Testis (tissue), 3 donors: ENCODE data around the gene GYPC. TPM values are rescaled to one million over a fixed set of nuclear protein-coding genes. Genes with fewer than 3 reads are reported as not detected.

ENCODE experiments used
- DNase-seq: peaks from one replicate; pipeline ENCODE4 v3.0.0-alpha.2; 2019
- H3K27ac ChIP-seq, 2 donors: fragments of 200-600 bp; sonication (generic); one replicate each; pipeline ENCODE4 v1.5.1; 2019
- H3K27me3 ChIP-seq: fragments of 200-600 bp; sonication (generic); one replicate; pipeline ENCODE4 v1.5.1; 2019
- H3K36me3 ChIP-seq: fragments of 200-600 bp; sonication (generic); one replicate; pipeline ENCODE4 v1.5.1; 2017; ENCODE audit warnings: low read depth; ENCODE audit errors: missing control alignments
- H3K4me1 ChIP-seq: fragments of 200-600 bp; sonication (generic); one replicate; pipeline ENCODE4 v1.5.1; 2019
- H3K4me3 ChIP-seq, 2 donors: fragments of 200-600 bp; sonication (generic); one replicate each; pipeline ENCODE4 v1.5.1; 2017 to 2019
- H3K9me3 ChIP-seq: fragments of 200-600 bp; sonication (generic); one replicate; pipeline ENCODE4 v1.5.1; 2017
- POLR2A ChIP-seq: fragments of 450-650 bp; IDR thresholded peaks from one replicate; pipeline ENCODE4 v1.6.1; 2017; ENCODE audit warnings: antibody characterized with exemption, mild to moderate bottlenecking, moderate library complexity
- WGBS, 2 donors: methylation state at CpG; one replicate each; pipeline ENCODE4 v1.1.5; 2018; 5-methylcytosine and 5-hydroxymethylcytosine counted together
- intact Hi-C: fragments of 100-400 bp; cut with DNase I; formaldehyde crosslinking; loops from one replicate; pipeline ENCODE4 v1.15.1; 2023; ENCODE audit warnings: low total_unique reads
- polyA plus RNA-seq: library from polyadenylated mRNA; stranded (reverse); fragments of 350-450 nt; fragmentation: Illumina TruSeq; extraction: RNeasy Lipid Tissue Mini Kit (QIAGEN cat#74804); gene quantifications from one replicate; pipeline ENCODE4 v1.2.3, GENCODE V29; 2014; ENCODE audit warnings: low read depth, low replicate concordance; ENCODE audit not compliant: insufficient read depth
- total RNA-seq, 2 donors: library from RNA; depleted of rRNA; stranded (reverse); fragments of >200 nt; gene quantifications; one replicate each; pipeline ENCODE4 v1.2.3, GENCODE V29; 2016
- TF ChIP-seq, protein P1 (sequence below), 3 experiments: fragments of 450-650 bp in 2 of 3; fragments of 200-600 bp in 1 of 3; sonication (generic) in 1 of 3; IDR thresholded peaks; one replicate each; pipeline ENCODE4 v1.5.1; 2016 to 2019; ENCODE audit warnings: antibody characterized with exemption in 3 of 3, mild to moderate bottlenecking in 2 of 3, moderate library complexity in 1 of 3

GYPC gene
- total and polyA plus RNA-seq, 3 donors from 2014 or later: 9.9 to 40.2 (median 15.5) TPM

DNA sequence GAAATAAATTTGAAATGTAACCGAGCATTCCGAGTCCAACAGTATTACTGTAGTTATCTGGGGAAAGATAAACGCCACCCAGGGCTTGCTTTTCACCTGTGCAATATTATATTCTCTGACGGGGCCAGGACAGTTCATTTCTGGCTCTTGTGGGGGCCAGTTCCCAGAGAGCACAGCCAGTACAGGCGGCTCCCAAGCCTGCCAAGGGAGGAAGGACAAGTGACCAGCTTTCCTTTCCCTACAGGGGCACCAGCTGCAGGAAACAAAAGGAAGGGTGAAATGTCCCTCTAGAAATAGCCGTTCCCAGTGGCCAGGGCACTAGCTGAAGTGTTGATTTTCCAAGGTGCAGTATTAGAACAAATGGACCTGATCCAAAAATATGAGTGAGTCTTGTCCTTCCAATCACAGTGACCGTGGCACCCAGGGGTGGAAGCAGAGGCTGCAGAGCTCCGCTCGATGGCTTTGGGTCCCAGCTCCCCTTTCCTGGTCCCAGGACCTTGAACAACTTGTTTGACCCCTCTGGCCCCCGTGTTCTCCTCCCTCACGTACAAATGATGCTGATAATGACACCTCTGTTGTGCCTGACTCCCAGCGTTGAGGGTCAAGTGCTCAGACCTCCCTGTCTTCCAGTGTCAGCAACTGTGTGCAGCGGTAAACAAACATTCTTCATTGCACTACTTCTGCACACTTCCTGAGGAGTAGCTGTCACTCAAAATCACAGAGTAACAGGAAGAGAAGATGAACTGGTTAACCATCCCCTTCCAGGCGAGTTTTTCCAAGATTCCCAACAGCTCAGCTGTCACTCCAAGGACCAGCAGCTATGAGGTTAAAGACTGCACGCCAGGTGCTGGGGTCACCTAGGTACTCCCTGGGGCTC lies 40.9 kb downstream of the GYPC start:
- no peak overlapping the region for H3K27ac ChIP-seq
- no peaks in the 10 kb centered on the region for H3K9me3 ChIP-seq
- DNase-seq: no peak
- H3K4me3 ChIP-seq: no peak overlapping the region
- 85 to 88% methylated on average over 15 of the region's 15 CpGs for WGBS, 2 donors
- no peaks in the 10 kb centered on the region for H3K4me1 ChIP-seq
- intact Hi-C loops: no loop called here
- TF ChIP-seq POLR2A: no peak
- TF ChIP-seq, protein P1, sequence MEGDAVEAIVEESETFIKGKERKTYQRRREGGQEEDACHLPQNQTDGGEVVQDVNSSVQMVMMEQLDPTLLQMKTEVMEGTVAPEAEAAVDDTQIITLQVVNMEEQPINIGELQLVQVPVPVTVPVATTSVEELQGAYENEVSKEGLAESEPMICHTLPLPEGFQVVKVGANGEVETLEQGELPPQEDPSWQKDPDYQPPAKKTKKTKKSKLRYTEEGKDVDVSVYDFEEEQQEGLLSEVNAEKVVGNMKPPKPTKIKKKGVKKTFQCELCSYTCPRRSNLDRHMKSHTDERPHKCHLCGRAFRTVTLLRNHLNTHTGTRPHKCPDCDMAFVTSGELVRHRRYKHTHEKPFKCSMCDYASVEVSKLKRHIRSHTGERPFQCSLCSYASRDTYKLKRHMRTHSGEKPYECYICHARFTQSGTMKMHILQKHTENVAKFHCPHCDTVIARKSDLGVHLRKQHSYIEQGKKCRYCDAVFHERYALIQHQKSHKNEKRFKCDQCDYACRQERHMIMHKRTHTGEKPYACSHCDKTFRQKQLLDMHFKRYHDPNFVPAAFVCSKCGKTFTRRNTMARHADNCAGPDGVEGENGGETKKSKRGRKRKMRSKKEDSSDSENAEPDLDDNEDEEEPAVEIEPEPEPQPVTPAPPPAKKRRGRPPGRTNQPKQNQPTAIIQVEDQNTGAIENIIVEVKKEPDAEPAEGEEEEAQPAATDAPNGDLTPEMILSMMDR (IDR thresholded peaks at IDR 0.05): no peak
- H3K27me3 ChIP-seq: no peaks in the 10 kb centered on the region
- no peaks in the 10 kb centered on the region for H3K36me3 ChIP-seq

DNA sequence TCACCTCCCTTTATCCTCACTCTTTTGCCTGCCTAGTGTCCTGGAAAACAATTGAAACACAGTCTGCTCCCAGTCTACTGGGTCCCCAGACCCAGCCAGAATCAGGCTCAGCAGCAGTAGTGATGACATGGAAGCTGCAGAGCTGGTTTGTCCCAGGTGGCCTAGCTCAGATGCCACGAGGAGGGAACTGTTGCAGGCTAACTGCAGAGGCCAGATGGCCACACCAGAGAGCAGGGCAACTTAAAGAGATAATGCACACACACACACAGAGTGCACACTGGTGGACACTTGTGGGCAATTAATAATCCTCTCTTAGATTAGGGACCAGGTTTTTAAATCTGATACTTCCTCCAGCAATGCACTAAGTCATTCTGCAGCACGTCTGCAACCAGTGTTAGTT lies 42.4 kb downstream of the GYPC start:
- Histone ChIP-seq H3K36me3 (no peaks in the 10 kb centered on the region), H3K4me3 (no peak overlapping the region), H3K27me3 (no peaks in the 10 kb centered on the region), H3K4me1 (no peaks in the 10 kb centered on the region), H3K9me3 (no peaks in the 10 kb centered on the region), H3K27ac (no peak overlapping the region)
- DNase-seq: no peak
- 41 to 76% methylated on average over 2 of the region's 2 CpGs for WGBS, 2 donors
- intact Hi-C loops: no loop called here
- TF ChIP-seq POLR2A: no peak
- TF ChIP-seq, protein P1 (IDR thresholded peaks at IDR 0.05): no peak

DNA sequence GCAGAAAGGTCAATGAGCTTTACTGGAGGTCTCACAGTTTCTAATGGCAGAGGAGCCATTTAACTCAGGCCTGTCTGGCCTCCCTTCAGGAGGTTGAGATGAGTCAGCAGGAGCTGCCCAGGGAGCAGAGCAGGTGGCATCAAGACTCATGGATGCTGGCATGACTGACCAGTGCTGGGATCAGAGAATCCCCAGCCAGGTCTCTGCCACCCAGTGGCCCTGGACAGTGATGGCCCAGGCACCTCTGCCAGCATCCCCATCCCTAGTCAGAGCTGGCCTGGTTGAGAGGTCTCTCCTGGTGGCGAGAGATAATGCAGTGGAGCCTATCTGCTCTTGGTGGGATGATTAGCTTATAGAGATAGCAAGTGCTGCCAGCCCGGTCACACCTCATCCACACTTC lies 43.1 kb downstream of the GYPC start:
- intact Hi-C loops: no loop called here
- Histone ChIP-seq H3K9me3 (no peaks in the 10 kb centered on the region), H3K27me3 (no peaks in the 10 kb centered on the region)

DNA sequence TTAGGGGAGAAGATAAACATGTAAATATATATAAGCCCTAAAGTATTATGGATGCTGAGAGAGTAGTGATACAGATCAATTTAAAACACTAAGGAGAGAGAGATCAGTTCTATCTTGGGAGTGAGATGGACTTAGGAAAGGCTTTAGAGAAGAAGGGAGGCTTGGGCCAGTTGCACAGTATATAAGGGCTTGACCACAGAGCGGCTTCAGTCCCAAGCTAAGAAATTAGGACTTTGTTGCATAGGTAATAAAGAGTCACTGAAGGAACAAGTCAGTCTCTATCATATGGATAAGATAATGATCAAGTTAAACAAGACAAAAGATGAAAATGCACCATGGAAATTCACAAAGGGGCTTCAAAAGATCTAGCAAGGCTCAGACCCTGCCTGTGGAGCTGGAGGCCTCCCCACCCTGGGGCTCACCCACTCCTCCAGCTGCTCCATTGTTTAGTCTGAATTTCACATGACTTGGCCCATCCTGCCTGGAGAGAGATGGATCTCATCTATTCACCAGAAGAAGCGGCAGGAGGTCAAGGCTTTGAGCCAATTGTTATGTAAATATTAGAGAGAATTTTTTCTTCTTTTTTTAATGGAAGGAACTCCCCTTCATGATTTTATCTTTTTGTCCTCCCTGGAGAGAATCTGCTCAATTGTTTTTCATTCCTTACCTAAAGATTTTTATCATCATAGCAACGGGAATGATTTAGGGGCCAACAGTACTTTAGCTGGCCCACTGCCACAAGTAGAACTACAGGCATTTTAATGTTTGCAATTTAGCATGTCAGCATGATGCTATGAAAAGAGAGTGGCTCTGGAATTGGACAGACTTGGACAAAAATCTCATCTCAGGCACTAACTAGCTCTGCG lies 44.0 kb downstream of the GYPC start:
- 68 to 70% methylated on average over 4 of the region's 4 CpGs for WGBS, 2 donors
- Histone ChIP-seq H3K4me1 (no peaks in the 10 kb centered on the region), H3K27ac (no peak overlapping the region), H3K4me3 (no peak overlapping the region), H3K27me3 (no peaks in the 10 kb centered on the region), H3K36me3 (no peaks in the 10 kb centered on the region), H3K9me3 (no peaks in the 10 kb centered on the region)
- no peak for DNase-seq
- intact Hi-C loops: no loop called here
- TF ChIP-seq, protein P1 (IDR thresholded peaks at IDR 0.05): no peak
- TF ChIP-seq POLR2A: no peak

More for the DNA sequence above, 43.1 kb downstream of the GYPC start:
- H3K4me1 ChIP-seq: no peaks in the 10 kb centered on the region
- no peaks in the 10 kb centered on the region for H3K36me3 ChIP-seq
- no peak overlapping the region for H3K27ac ChIP-seq
- 80 to 100% methylated on average over 2 of the region's 2 CpGs for WGBS, 2 donors
- no peak overlapping the region for H3K4me3 ChIP-seq
- TF ChIP-seq POLR2A: no peak
- TF ChIP-seq, protein P1 (IDR thresholded peaks at IDR 0.05): no peak
- no peak for DNase-seq
